GM21447 (cell line): ENCODE results near the gene PAQR7.

Source experiments
- ATAC-seq: cut with Tn5 transposase; IDR thresholded peaks from one replicate; pipeline ENCODE4 v1.9.1; 2021; ENCODE audit not compliant: unreplicated experiment

Gene PAQR7, protein sequence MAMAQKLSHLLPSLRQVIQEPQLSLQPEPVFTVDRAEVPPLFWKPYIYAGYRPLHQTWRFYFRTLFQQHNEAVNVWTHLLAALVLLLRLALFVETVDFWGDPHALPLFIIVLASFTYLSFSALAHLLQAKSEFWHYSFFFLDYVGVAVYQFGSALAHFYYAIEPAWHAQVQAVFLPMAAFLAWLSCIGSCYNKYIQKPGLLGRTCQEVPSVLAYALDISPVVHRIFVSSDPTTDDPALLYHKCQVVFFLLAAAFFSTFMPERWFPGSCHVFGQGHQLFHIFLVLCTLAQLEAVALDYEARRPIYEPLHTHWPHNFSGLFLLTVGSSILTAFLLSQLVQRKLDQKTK

DNA sequence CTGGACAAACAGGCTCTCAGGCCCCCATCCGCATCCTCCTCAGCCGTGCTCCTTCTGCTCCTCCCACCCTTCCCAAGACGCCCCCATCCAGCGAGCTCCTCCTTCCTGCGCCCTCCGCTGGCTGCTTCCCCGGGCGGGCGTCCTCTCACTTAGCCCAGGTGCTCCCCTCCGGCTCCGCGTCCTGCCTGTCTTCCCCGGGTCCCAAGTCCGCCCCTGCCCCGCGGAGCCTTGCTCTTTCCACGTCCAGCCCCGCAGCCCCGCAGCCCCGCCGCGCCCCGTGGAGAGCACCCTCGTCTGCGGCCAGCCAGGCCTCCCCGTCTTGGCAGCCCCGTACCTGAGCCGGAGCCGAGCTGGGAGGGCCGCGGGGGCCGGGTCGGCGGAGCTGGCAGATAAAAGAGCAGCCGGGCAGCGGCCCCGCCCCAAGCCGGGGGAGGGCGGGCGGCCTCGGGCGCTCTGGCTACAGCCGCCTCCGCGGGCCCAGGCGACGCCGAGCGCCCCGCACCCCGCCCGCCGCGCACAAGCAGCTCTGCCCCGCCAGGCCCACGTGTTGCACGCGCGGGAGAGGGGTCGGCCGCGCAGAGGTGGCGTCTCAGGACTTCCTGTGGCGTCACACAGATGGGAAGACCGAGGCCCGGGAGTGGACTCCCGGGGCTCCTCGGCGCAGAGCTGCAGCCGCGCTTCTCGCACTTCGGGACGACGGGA is at the start of gene PAQR7:
Gene PAQR7, minus strand, starts transcription at position 555 of the 702 bp plus-strand sequence. CDS start 11,869 bp downstream, outside the sequence.
- ATAC-seq = peak; percentile 39

DNA sequence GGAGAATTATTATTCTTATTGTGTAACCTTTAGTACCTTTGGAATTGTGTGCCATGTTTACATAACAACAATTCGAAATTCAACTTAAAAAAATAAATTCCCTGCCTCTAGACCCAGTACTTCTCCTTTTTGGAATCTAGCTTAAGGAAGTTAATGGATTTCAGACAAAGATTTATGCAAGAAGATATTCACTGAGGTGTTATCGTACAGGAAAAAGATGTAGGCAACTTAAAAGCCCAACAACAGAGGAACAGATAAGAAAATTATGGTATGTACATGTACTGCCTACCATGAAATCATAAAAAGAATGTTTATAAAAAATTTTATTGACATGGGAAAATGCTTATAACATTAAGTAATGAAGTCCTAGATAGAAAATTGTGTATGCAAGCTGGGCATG is 48.9 kb upstream of the PAQR7 start:
- ATAC-seq = no peak

DNA sequence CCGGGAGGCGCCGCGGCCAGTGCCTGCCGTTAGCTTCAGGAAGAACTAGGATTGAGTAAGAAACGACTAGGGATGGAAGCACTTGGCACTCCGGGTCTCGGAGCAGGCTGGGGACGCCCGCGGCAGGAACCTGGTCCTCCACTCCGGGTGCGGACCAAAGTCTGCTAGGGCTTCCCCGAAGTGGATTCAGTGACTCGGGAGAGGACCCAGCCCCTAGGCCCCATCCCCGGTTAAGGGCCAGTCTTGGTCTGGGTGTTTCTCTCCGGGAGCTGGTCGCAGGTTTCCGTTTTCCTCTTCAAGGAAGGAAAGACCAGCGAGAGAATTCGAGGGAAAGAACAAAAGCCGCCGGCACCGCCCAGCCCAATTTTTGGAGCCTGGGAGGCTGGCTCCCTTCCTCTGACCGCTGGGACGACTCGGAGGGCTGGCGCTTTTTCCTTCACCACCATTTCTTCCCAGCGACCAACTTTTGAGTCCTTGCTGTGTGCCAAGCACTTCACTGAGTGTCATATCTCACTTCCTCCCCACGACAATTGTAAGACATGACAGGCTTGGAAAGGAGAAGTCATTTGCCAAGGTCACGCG is 47.6 kb upstream of the PAQR7 start:
- ATAC-seq = no peak

DNA sequence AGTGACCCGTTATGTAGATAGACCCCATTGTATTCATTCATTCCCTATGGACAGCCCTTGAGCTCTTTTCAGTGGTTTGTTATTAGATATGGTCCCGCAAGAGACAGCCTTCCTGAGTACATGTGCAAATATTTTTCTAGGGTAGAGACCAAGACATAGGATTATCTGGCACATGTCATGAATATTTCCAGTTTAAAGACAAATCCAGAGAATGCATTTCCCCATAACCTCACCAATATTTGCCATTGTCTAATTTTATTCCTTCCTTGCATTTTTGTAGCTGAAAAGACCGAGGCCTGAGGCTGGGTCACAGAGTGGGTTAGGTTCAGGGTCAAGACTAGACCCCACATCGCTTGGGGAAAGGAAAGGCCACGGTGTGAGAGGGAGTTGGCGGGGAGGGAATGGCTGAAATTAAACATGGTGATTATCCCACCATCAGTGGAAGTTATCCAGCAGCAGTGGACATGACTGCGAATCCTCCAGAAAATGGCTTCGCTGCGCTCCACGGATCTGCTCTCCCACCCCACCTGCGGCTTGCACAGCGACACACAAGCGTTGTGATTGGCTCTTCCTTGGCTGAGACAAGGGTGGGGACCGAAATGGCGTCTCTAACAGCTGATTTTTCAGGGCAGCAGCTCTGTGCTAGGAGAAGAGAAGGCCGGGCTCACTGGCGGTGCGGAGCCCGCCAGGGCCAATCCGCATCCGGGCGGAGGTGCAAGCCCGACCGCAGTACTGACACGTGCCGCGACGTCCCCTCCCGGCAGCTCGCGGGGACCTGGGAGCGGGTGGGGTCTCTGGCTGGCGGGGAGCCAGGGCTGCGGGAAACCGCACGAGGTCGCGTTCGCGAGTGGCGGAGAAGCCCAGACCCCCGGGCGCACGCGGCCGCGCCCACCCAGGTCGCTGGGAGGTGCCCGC is 46.8 kb upstream of the PAQR7 start:
- ATAC-seq = no peak

DNA sequence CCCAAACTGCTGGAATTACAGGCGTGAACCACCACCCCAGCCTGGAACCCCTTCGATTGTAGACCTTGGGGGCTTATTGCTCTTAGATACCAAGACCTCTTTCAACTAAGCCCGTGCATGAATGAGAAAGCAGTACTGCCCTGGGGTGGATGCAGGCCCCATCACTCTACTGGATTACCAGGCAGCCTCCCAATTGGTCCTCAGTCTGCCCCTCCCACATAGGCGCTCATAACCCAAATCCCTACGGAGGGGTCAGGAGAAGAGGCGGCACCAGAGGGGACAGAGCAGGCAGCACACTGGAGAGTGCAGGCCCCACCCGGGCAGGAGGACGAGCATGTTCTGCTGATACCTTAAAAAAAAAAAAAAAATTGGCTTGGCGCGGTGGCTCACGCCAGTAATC is 43.1 kb upstream of the PAQR7 start:
- ATAC-seq = no peak

DNA sequence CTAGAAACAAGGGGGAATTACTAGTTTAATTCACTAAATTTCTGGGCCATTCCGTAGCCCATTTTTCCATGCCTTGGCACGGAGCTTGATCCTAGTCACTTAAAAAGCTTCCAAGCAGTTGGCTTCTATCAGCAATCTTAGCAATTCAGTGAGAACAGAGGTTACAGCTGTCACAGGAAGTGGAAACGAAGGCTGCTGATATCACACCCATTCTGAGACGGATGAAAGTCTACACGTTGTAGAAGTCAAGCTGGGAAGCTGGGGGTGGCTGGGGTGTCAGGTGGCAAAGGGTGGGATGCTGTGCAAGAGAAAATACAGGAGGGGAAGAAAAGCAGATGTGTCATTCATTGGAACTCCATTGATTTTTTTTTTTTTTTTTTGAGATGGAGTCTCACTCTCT is 42.5 kb upstream of the PAQR7 start:
- no peak for ATAC-seq

DNA sequence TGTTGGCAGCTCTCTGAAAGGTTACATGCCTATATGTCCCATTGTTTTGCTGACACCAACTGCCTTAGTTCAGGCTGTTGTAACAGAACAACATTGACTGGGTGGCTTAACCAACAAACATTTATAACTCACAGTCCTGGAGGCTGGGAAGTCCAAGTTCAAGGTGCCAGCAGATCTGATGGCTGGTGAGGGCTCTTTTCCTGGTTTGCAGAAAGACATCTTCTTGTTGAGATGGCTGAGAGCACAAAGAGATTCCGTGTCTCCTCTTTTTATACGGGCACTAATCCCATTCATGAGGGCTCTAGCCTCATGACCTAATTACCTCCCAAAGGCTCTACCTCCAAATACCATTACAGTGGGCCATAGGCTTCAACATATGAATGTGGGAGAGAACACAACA is 41.0 kb upstream of the PAQR7 start:
- no peak for ATAC-seq

DNA sequence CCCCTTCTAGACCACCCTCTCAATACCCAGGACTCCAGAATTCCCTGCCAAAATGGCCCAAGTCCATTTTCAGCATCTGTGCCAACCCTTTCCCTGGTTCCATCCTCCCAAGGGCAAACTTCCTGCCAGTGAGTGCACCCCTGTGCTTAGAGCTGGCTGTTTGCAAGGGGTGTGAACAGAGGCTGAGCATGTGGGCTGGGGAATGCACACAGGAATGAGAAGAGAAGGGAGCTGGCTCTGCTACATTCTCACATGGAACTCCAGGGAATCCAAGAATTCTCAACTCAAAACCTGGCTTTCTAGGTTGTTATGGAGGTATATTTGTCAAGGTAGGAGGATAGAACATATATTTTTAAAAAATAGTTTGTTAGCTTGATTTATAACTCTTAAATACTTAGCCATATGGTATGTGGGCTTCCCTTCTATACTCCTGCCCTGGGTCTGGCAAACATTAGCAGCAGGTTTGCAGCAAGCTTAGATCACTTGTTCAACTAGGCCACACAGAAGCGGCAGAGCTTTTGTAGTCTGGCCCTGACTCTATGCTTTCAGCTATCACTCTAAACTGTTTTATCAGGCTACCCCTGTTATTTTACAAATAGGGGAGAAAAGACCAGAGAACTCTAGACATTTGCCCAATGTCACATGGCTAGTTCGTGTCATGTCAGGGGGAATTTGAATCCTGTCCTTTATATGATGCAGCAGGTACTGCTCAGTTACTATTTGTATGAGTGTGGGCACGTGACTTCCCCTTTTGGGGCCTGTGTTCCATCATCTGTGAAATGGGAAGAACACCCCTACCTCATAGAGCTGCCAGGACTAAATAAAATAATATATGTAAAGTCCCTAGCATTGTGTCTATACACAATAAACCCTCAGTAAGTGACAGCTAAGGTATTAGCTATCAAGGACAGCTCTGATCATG is 38.8 kb upstream of the PAQR7 start:
- no peak for ATAC-seq

DNA sequence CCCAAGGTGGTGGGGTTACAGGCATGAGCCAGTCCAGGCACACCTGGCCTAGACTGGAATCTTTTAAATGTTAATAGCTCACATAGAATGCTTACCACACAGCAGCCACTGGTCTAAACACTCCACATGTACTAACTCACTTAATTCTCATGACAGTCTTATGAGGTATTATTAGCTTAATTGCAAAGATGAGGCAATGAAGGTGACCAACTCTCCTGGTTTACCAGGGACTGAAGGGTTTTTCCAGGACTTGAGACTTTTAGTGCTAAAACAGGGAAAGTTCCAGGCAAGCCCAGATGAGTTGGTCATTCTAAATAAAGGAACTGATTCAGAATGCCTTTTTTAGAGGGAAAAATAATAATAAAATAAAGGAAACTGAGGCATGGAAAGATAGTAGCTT is 37.7 kb upstream of the PAQR7 start:
- ATAC-seq = no peak

DNA sequence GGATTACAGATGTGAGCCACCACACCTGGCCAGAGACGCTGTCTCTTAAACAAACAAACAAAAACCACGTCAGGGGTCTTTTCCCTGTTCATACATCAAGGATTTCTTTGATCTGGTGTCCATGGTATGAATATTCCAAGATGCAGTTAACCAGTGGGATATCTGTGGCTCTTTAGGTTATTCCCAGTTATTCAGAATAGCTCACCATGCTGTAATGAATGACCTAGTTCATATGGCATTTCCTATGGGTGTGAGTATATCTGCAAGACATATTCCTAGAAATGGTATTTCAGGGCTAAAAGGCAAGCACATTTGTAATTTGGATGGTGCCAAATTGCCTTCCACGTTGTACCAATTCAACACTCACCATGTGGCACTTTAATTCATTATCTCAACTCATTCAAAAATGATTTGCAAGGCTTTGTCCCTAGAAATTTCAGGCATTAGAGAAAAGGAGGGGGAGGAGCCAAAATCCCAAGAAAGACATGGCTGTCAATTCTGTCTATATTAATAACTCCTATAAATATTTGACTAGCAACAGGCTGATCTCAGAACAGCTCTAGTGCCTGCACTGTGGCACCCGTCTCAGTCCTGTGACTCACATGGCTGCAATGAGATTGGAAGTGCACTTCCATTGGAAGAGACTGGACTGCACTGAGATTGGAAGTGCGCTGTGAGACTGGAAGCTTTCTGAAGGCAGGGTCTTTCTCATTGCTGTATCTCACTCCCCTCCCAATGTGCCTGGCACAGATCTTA is 36.7 kb upstream of the PAQR7 start:
- no peak for ATAC-seq

DNA sequence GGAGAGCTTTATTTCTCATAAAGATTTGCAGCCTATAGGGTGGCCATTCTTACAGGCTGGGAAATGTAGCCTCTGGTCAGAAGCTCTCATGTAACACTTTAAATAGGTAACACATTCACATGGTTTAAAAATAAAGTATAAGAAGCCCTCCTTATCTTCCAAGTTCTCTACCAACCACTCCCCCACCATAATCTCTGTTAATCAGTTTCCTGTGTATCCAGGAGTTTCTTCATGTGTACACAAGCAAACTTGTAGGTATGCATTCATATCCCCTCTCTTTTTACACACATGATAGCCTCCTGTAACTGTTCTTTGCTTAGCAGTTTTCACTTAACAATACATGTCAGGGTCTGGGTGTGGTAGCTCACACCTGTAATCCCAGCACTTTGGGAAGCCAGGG is 35.7 kb upstream of the PAQR7 start:
- ATAC-seq = no peak

DNA sequence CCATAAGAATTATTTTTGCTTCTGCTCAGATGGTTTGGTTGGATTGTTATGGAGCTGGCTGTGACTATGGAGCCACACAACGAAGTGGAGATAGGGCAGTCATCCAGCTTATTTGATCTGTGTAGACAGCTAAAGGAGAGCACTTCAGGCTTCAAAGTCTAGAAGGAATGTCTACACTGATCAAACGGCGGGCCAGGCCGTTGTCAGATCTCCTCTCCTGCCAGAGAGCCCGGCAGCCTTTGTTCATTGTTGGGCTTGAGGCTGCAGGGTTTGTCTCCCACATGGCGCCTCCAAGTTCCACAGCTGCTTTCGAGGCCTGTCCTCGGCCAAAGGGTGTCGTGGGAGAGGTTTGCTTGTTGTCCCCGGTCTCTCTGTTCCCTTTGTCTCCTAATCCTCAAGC is 33.5 kb upstream of the PAQR7 start:
- ATAC-seq = no peak

DNA sequence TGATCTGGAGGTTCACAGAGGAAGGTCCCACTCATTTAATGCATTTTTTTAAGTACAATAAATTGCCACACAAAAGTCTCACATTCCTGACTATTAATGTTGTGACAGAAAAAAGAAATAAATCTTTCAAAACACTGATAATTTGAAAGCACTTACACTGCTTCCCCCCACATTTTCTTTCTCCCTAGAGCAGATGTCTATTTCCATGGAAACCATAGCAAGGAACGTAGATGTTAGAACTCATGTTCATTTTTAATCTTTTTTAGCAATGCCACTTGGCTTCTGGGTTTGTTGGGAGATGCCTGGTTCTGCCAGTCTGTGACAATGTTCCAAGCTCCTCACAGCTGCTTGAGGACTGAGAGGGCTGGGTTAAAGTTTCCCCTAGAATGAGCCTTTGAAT is 32.7 kb upstream of the PAQR7 start:
- no peak for ATAC-seq

DNA sequence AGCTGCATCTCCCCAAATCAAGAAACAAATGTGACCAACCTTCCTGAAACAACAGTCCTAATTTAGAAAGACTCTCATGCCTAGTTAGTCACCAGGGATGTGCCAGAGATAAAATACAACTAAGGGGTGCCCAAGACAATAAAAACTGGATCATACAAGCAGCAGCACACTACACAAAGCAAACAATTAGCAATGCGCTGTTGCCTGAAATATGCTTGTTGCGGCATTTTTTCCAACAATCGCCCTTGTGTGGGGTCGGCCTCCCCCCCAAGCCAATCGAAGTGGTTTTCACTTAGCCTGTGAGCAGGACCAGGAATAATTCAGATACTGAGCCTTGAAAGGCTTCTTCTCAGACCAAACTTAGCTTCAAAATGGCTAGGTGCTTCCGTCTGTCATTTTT is 32.1 kb upstream of the PAQR7 start:
- no peak for ATAC-seq

DNA sequence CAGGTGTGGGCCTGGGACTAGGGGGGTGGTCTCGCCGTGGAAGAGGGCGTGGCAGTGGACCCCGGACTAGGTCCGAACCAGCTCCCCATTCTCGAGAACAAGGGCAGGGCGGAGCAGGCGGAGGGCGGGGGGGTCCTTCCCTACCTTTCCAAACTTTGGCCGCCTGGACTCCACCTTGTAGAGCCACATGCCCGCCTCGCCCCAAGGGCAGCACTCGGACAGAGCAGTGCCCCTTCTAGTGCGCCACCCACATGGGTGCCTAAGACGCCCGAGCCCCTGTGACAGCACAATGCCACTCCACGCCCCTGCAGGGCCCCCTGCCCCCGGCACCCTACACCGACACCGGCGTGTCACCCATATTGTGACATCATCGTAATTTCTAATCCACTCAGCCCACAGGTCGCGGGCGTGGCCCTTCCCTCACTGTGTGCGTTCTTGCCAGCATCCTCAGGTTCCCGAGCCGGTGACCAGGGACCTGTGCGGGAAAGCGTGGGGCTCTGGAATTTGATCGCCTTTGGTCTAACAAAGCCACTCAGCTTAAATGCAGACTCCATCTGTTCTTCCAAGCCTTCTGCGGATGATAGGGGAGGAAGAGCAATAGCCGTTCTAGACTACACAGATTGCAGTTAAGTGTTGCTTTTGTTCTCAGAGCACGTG is 31.3 kb upstream of the PAQR7 start:
- no peak for ATAC-seq

DNA sequence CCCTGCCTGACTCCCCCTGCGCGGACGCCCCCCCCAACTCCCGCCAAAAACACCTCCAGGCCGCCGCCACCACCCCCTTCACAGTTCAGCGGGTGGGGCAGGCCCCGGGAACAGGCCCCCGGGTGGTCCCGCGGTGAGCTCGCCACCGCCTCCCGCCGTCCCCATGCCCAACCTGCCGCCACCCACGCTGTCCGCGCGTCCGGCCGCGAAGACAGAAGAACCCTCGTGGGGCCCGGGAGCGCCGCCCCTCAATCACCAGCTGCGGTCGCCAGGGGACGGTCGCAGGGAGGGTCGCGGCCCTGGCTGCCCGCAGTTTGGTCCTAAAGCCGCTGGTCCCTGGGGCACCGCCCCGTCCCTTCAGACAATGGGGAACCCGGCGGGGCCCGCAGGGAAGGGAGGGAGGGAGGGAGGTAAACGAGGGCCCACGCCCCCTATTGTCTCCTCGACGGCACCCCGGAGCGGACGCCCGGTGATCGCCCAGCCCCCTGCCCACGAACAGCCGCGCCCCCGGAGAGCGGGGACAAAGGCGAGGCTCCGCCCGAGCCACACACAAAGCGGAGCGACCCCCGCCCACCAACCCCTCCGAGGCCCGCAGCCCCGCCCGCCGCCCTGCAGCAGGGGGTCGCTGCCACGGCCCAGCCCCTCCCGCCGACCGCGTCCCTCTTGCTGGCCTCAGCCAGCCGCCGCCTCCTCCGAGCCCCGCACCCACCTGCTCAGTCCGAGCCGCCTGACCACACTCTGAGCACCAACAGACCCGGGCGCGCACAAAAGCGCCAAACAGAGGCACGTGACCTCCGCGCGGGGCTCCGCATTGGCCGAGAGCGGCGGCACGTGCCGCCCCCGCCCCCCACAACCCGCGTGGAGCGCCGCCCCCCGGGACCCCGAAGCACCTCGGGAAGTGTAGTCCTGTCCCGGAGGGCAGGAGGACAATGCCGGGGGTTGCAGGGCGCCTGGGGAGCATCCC is 30.5 kb upstream of the PAQR7 start, which contains the start of gene STMN1:
Gene STMN1, minus strand, starts transcription at position 740 of the 964 bp plus-strand sequence. CDS start 1,743 bp downstream, outside the sequence.
- peak; percentile 69 for ATAC-seq

DNA sequence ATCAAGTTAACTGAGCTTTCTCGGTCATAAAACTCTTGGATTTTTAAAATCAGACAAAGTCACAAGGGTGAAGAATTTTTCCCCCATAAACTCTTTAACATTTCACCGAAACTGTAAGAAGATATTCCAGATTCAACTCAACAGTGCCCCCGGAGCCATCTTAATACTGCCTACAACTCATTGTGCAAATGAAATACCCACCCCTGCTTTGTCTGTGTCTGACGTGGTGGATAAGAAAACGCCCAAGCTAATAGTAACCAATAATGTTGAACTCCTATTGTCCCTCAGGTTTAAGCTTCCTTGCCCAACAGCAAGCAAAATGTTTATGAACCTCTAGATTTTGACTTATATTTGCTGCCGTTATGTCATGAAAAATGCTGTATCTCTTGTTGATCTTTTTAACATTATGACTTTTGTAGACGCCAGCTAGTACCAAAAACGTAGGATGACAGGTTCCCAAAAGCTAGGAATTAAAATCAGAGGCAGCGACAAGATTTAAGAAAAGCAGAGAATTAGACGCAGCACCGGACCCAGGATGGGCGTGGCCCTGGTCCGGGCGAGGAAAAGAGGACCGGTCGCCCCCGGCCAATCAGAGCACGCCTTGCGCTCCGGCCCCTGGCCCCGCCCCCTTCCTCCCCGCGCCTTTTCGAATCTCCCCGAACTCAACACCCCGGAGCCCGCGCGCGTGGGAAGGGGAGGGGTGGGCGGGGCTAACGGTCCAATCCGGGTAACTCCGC is 29.6 kb upstream of the PAQR7 start:
- peak; percentile 76 for ATAC-seq
